ENCODE data around the gene CACNG5. TPM values are rescaled to one million over a fixed set of nuclear protein-coding genes. Genes with fewer than 3 reads are reported as not detected.

The CACNG5 gene
- total RNA-seq, 2 experiments from 2014 or later = not detected

GRCh38 chr17:66920950-66921349 is 86.0 kb downstream of the CACNG5 start:
- Mint-ChIP-seq H3K4me1 (ENCODE audit: low read depth) (no peaks in the 10 kb centered on the region), H3K4me3 (no peak overlapping the region), H3K27me3 (peaks cover 45% of the 10 kb centered on the region), H3K9me3 (peaks cover 8% of the 10 kb centered on the region), H3K36me3 (ENCODE audit: low read depth) (no peaks in the 10 kb centered on the region), H3K27ac (no peak overlapping the region)
- no peak for TF ChIP-seq CTCF (IDR thresholded peaks at IDR 0.05)
- H3K27me3 ChIP-seq (ENCODE audit: control insufficient read depth in 1 of 2, insufficient read depth in 2 of 2, low read length in 2 of 2) = peaks cover 2 to 8% of the 10 kb centered on the region in 2 experiments
- no peaks in the 10 kb centered on the region for H3K36me3 ChIP-seq (ENCODE audit: insufficient read depth, low read length)
- DNase-seq (no peak), ATAC-seq (ENCODE audit: poor library complexity) (no peak)
- no peak overlapping the region for H3K27ac ChIP-seq (ENCODE audit: low read depth in 1 of 2, low read length in 2 of 2)
- H3K9me3 ChIP-seq (ENCODE audit: control insufficient read depth in 1 of 2, insufficient read depth in 1 of 2, low read length in 2 of 2) = peaks cover 0 to 3% of the 10 kb centered on the region in 2 experiments
- intact Hi-C loops (cut with DNase I, micrococcal nuclease) = no loop called here
- no peak overlapping the region for H3K4me3 ChIP-seq (ENCODE audit: low read length)
- ChIA-PET POLR2A (no interaction called here), CTCF (interaction anchor here (0.6 kb wide), 1 partner anchor 36 kb away, joined by 3 read pairs; no protein-coding TSS in a partner anchor)
- no peaks in the 10 kb centered on the region for H3K4me1 ChIP-seq (ENCODE audit: insufficient read depth, low read length)

- H3K27ac Mint-ChIP-seq = no peak overlapping the region
- H3K36me3 Mint-ChIP-seq (ENCODE audit: low read depth) = no peaks in the 10 kb centered on the region
- no peak for DNase-seq
- no peaks in the 10 kb centered on the region for H3K4me1 Mint-ChIP-seq (ENCODE audit: low read depth)
- no peak for ATAC-seq (ENCODE audit: poor library complexity)
- no peak overlapping the region for H3K27ac ChIP-seq (ENCODE audit: low read depth in 1 of 2, low read length in 2 of 2)
- H3K27me3 Mint-ChIP-seq = peaks cover 55% of the 10 kb centered on the region
- no peak for TF ChIP-seq CTCF (IDR thresholded peaks at IDR 0.05)
- H3K9me3 Mint-ChIP-seq = peaks cover 4% of the 10 kb centered on the region
- H3K9me3 ChIP-seq (ENCODE audit: control insufficient read depth in 1 of 2, insufficient read depth in 1 of 2, low read length in 2 of 2) = peaks cover 0 to 3% of the 10 kb centered on the region in 2 experiments
- CTCF ChIA-PET = no interaction called here
- intact Hi-C loops (cut with DNase I, micrococcal nuclease) = no loop called here
- no peaks in the 10 kb centered on the region for H3K4me1 ChIP-seq (ENCODE audit: insufficient read depth, low read length)
- H3K4me3 ChIP-seq (ENCODE audit: low read length) = no peak overlapping the region
- H3K36me3 ChIP-seq (ENCODE audit: insufficient read depth, low read length) = no peaks in the 10 kb centered on the region
- peaks cover 4 to 8% of the 10 kb centered on the region in 2 experiments for H3K27me3 ChIP-seq (ENCODE audit: control insufficient read depth in 1 of 2, insufficient read depth in 2 of 2, low read length in 2 of 2)
- POLR2A ChIA-PET = no interaction called here
- no peak overlapping the region for H3K4me3 Mint-ChIP-seq
Observed at GRCh38 chr17:66923886-66924285, 89.0 kb downstream of the CACNG5 start.

- ChIA-PET POLR2A (no interaction called here), CTCF (no interaction called here)
- no peak overlapping the region for H3K27ac Mint-ChIP-seq
- DNase-seq (no peak), ATAC-seq (ENCODE audit: poor library complexity) (no peak)
- intact Hi-C loops (cut with DNase I, micrococcal nuclease) = no loop called here
- H3K9me3 ChIP-seq (ENCODE audit: control insufficient read depth in 1 of 2, insufficient read depth in 1 of 2, low read length in 2 of 2) = peaks cover 0 to 2% of the 10 kb centered on the region in 2 experiments
- TF ChIP-seq CTCF (IDR thresholded peaks at IDR 0.05) = no peak
- H3K4me3 Mint-ChIP-seq = no peak overlapping the region
- H3K9me3 Mint-ChIP-seq = peaks cover 4% of the 10 kb centered on the region
- H3K36me3 Mint-ChIP-seq (ENCODE audit: low read depth) = no peaks in the 10 kb centered on the region
- no peaks in the 10 kb centered on the region for H3K36me3 ChIP-seq (ENCODE audit: insufficient read depth, low read length)
- no peaks in the 10 kb centered on the region for H3K4me1 Mint-ChIP-seq (ENCODE audit: low read depth)
- no peak overlapping the region for H3K27ac ChIP-seq (ENCODE audit: low read depth in 1 of 2, low read length in 2 of 2)
- no peak overlapping the region for H3K4me3 ChIP-seq (ENCODE audit: low read length)
- peaks cover 6 to 16% of the 10 kb centered on the region in 2 experiments for H3K27me3 ChIP-seq (ENCODE audit: control insufficient read depth in 1 of 2, insufficient read depth in 2 of 2, low read length in 2 of 2)
- no peaks in the 10 kb centered on the region for H3K4me1 ChIP-seq (ENCODE audit: insufficient read depth, low read length)
- peaks cover 65% of the 10 kb centered on the region for H3K27me3 Mint-ChIP-seq
Observed at GRCh38 chr17:66925811-66926500, 91.0 kb downstream of the CACNG5 start.

Measured in CD4-positive, alpha-beta T cell (primary cell).